GM12872 (cell line): Measurements from ENCODE around the gene IL2.

ENCODE experiments used
- CTCF ChIP-seq: IDR thresholded peaks from 3 replicates; pipeline ENCODE4 v1.5.1; 2011; ENCODE audit warnings: low read depth, mild to moderate bottlenecking, low read length, moderate library complexity; ENCODE audit not compliant: insufficient read depth

The IL2 gene

GRCh38 chr4:122480655-122481487 is 24.3 kb upstream of the IL2 start:
- no peak for TF ChIP-seq CTCF

GRCh38 chr4:122479935-122480416 is 23.5 kb upstream of the IL2 start:
- no peak for TF ChIP-seq CTCF

GRCh38 chr4:122476745-122477144 is 20.2 kb upstream of the IL2 start:
- no peak for TF ChIP-seq CTCF

- no peak for TF ChIP-seq CTCF
Measured at GRCh38 chr4:122476126-122476525, 19.6 kb upstream of the IL2 start.

GRCh38 chr4:122475233-122475632 is 18.7 kb upstream of the IL2 start:
- no peak for TF ChIP-seq CTCF

- no peak for TF ChIP-seq CTCF
Measured at GRCh38 chr4:122469457-122469856, 12.9 kb upstream of the IL2 start.

GRCh38 chr4:122458625-122459024 is 2.1 kb upstream of the IL2 start:
- no peak for TF ChIP-seq CTCF
